GM21717 (cell line): ENCODE data around the gene RPS4Y1.

Source experiments
- ATAC-seq: cut with Tn5 transposase; IDR thresholded peaks from one replicate; pipeline ENCODE4 v1.9.1; 2021; ENCODE audit warnings: mild to moderate bottlenecking, moderate library complexity; ENCODE audit not compliant: unreplicated experiment

Gene RPS4Y1

DNA sequence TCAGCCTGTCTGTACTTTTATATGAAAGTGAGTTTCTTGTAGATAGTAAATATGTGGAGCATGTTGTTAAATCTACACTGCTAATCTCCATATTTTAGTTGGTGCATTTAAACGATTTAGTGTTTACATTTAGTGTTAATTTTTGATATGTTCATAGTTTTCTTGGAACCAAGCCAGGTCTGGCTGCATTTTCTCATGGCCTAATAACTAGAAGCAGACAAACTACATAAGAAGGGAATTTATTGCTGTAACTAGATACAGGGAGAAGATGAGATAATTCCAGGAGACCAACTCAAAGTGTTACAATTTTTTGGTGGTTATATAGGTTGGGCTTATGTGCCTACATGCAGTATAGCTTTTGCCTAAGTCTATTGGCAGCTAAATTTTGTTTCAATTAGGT, 32.8 kb downstream of the RPS4Y1 start:
- no peak for ATAC-seq

DNA sequence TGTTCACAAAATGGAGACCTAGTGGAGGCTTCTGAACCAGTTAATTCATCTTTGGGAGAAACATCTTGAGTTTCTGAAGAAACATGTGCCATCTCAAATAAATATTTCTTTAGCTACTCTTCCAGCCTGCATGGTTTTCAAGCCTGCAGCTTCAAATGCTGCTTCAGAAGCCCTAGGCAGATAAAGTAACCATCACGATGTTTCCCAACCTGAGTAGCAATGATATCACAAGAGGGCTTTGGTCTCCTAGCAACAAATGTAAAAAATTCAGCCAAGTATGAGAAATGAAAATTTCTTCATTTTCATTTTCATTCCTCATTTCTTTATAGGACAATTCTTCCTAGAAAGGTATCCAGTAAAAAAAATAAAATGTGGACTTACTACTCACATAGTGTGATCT, 42.2 kb downstream of the RPS4Y1 start:
- no peak for ATAC-seq

DNA sequence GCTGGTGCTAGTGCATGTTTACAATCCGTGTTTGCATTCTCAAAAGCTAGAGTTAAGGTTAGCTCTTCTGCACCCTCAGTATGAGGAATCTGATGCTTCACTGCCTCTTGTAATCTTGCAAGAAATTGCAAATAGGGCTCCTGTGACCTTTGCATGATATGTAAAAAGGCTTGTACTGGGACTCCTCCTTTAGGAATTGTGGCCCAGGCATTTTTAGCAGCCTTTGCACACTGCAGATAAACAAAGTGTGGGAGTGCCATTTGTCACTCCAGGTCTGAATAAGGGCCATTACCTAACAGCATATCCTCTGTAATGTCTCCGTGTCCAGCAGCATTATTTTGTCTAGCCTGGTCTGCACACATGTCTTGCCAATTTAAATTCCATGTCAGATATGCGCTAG, 44.5 kb downstream of the RPS4Y1 start:
- ATAC-seq: no peak

DNA sequence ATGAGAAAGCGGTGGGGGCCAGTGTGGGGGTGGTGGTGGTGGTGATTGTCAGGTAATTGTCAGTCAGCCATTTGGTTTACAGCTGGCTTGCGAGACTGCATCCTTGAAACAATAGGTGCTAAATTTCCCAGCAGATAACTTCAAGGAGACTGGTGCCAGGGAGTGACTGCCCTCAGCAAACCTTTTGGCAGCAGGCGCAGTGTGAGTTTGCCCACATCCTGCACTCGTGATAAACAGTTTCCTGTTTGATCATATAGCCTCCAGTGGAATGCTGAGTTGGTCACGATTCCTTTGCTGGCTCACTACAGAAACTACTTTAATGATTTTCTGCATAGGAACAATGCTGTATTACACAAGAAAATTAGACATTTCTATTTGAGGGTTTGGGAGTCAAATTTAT, 46.0 kb downstream of the RPS4Y1 start:
- ATAC-seq: no peak

DNA sequence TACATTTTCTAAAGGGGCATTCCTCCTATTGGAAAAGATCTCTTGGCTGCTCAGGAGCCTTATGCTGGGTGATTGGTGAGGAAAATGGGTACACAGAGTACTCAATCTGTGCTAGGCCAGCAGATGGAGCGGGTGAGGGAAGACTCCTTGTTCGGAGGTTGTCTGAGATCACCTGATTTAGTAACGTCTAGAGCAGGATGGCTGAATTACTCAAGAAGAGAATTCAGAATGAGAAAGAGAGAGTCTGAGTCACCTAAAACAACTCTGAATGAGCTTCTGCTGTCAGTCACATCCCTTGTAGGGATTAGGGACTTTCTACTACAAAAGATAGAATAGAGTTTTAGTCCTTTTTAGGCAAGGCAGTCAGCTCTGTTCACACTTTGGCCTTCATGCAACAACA, 46.6 kb downstream of the RPS4Y1 start:
- no peak for ATAC-seq

DNA sequence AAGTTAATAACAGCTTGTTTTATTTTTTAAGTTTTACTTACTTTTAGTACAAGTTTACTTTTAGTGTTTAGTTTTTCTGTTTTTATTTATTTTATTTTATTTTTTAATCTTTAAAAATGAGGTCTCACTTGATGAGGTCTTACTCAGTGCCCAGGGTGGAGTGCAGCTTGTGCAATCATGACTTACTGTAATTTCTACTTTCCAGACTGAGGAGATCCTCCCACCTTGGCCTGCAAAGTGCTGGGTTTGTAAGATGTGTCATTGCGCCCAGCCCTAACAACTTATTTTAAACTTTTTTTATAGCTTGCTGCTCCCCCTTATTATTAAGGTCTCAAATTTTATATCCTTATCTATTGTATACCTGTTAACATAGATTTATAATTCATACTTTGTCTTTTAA, 52.1 kb downstream of the RPS4Y1 start:
- no peak for ATAC-seq

DNA sequence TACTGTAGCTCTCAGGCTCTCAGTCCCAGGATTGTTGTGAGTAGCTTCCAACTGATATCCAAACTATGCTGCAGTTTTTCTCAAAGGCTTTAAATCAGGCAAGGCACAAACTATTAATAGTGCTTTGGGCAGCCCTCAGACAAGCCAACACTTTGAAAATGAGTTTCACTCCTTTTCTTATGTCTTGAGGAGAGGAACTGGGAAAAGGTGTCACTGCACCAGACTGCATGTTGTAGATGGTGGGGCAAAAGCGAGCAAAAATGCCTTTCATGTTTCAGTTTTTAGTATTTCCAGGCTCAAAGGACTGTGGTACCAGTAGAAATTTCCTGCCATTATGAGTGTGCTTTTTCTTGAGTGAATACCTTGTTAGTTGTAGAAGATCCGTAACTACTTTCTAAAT, 54.6 kb downstream of the RPS4Y1 start:
- no peak for ATAC-seq

DNA sequence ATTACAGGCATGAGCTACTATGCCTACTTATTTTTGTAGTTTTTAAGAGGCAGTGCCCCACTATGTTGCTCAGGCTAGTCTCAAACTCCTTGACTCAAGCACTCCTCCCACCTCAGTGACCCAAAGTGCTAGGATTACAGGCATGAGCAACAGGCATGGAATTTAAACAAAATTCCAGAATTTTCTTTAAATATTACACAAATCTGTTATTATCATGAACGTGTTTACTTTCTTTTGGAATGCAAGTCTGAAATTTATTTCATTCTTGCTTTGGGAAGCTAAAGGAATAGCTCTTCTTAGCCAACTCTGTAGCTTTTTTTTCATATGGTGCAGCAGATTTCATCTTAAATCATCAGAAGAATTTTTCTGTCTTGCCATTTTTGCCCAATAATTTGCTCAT, 66.0 kb downstream of the RPS4Y1 start:
- no peak for ATAC-seq

DNA sequence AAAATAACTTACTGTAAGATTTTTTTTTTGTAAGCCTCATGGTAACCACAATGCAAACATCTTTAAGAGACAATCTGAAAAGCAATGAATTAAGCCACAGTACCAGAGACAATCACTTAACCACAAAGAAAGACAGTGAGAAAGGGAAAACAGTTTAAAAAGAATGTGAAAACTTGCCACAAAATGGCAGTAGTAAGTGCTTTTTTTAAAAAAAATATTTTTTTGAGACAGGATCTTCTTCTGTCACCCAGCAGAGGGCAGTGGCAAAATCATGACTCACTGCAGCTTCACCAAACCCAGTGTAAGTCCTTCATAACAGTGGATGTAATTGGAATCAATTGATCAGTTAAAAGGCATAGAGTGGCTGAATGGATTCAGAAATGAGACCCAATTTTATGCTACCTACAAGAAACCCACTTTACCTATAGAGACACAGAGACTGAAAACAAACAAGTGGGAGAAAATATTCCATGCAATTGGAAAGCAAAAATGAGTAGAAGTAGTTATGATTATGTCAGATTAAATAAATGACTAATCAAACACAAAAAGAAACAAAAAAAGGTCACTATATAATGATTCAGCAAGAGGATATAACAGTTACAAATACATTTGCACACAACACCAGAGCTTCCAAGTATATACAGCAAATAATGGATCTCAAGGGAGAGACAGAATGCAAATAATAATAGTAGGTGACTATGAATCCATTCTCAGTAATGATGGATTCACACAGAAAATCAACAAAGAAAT, 71.8 kb downstream of the RPS4Y1 start:
- ATAC-seq: no peak
